NOMO-1 treated with dmso at 0.1 percent for 144 hours (cell line): ENCODE data around the gene SHC2.
"Not testable (repeated sequence)": the region's sequence is repeated elsewhere in the genome, so short reads cannot be mapped to it uniquely, and the experiment has no call there.

Source experiments
- DNase-seq: peaks from one replicate; lab custom pipeline; 2025; ENCODE audit not compliant: unreplicated experiment; lab: John Stamatoyannopoulos, UW

SHC2 gene

DNA sequence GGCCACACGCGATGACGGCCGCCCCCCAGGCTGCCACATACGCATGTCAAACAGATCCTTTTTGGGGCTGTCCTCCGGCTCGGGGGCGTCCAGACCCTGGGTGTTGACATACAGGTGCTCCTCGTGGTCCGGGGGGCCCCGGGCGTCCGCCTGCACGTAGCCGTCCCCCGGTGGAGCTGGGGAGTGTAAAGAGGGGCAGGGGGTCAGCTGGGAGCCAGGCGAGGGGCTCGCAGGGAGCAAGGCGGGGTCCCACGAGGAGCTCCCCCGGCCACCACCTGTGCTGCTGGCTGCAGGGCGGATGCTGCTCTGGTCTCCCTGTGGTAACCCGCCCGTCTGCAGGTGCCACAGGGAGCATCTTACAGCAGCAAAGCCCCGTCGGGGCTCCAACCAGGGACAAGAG is 35.8 kb downstream of the SHC2 start:
- no peak for DNase-seq

DNA sequence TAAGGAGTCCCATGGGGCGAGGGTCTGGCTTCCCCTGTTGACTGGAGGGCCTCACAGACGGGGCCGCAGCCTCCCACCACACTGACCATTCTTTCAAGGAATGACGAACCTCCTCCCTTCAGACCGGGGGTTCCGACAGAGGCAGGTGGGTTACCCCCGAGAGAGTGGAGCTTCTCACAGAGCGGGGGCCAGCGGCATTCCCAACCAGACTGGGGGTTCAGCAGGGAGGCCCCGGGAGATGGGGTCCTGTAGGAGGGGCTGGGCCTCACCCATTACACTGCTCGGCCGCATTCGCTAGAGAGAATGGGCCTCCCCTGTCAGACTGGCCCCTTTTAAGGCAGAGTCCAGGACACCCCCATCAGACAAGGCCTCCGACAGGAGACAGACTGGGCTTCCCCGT is 36.3 kb downstream of the SHC2 start:
- no peak for DNase-seq

DNA sequence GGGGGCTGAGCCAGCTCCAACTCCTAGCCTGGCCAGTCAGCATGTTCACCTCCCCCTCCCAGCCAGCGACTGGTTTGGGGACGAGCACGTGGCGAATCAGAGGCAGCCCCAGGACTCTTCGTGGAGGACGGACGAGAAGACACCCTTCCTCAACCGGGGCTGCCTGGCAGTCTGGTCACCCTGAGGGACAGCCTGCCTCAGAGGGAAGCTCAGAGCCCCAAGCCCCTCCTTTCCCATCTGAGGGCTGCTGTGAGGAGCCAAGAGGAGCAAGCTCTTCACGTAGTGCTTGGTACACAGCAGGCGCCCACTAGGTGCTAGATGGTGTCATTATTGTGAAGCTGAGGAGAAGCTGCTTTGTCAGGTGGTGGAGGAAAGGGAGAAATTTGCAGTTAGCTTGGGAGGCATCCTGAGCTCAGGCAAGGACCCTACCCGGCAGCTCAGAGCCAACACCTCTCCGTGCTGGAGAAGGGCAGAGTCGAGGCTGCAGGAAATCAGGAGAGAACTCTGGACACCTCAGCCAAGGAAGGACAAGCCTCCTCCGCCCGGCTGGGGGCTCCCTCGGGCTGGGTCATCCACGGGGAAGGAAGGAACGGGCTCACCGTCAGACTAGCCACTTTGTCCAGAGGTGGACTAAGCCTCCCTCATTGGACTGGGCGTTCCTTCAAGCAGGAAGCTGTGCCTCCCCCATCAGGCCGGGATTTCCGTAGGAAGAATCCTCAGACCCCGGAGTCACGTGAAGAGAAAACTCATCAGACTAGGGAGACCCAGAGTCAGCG is 37.0 kb downstream of the SHC2 start:
- no peak for DNase-seq

DNA sequence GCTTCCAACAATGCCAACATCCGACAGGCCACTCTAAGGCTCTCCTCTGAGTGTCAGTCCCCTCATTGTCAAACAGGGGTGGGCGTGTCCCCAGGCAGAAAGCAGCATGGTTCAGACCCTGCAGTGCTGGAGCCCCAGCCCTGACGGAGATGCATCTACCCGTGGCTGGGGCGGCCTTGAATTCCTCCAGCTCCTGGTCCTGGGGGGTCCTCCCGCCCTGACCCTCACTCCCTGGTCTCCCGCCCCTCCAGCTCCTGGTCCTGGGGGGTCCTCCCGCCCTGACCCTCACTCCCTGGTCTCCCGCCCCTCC is 38.0 kb downstream of the SHC2 start:
- DNase-seq, result not testable (repeated sequence)

DNA sequence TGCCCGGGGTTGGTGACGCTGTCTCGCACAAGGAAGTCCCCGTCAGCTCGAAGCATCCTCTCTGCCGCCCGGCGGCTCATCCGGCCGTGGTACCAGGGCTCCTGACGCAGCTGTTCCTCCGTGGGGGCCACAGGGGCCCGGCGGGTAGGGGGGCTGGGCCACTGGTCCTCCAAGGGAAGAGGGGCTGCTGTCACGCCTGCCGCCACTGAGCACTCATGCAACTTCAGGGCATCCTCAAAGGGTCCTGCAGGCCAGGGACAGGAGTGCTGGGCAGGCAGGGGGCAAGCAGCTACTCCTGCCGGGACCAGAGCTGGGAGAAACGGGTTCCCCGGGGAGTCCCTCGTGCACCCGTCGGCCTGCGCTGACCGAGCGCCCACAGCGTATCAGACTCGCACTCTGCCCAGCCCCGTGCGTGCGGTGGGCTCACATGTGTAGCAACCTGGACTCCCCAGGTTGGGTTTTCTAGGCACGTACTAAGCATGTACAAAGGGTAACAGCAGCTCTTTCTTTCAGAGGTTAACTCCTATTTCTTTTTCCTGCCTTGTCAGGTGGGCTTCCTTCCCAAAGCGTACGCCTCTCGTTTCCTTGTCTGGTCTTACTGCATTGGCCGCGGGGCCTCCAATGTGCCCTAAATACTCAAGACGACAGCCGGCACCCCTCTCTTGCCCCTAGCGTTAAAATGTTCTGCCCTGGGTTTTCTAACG is 38.5 kb downstream of the SHC2 start:
- DNase-seq, result no peak

DNA sequence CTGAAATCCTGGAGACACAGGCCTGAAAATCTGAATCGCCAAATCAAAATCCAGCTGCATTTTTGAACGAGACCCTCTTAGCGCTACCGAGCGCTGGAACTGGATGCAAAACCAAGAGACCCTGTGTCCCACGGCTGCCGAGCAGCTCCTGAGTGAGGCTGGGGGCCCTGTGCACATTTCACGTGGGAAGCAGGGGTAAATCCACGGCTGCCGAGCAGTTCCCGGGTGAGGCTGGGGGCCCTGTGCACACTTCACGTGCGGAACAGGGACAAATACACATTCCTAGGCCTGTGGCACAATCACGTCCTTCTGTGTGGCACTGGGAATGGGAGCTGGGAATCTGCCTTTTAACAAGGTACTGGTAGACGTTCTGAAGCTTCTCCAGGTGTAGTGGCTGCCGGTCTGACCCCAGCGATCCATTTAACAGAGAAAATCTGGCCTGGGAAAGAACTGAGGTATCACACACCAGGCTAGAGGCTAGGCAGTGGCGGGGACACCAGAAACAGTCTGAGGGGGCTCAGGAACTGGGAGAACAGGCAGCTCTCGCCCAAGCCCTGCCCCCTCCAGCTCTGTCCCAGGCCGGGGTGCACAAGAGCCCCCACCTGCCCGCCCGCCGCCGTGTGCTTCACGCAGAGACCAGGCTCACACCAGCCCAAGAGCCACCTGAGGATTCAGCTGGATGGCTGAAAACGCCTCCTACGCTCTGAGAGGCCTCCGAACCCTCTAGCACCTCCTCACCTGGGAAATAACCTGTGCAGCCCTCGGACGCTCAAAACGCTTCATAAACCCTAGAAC is 40.9 kb downstream of the SHC2 start:
- no peak for DNase-seq

DNA sequence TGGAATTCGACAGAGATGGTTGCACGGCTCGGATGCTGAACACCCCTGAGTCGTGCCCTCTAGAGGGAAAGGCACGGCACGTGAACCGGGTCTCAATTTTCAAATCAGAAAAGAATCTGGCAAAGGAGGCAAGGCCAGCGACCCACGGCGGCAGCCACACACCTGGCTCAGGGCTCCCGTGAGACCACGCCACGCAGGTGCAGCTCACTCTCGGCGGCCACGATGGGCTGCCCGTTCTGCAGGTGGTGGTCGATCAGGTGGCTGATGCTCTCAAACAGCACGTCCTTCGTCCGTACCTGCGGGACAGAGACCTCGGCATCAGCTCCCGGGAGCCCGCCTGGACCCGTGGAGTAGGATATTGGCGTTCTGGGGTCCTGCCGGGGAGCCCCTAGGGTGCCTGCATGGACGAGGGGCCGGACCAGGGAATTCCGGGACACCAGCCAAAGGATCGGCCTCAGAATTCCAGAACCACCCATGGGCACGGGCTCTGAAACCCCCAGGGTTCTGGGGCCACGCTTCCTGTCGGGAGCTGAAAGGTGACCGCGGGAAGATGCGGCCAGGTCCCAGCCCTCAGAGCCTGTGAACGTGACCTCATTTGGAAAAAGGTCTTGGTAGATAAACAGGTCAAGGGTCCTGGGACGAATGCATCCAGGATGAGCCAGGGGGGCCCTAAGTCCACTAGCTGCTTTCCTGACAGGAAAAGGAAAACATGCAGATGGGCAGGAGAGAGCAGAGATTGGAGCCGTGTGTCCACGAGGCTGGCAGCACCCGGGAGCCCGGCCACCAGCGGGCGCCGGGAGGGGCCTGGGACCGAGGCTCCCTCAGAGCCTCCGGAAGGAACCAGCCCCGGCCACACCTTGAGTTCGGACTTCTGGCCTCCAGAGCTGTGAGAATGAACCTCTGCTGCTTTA is 41.8 kb downstream of the SHC2 start:
- no peak for DNase-seq

DNA sequence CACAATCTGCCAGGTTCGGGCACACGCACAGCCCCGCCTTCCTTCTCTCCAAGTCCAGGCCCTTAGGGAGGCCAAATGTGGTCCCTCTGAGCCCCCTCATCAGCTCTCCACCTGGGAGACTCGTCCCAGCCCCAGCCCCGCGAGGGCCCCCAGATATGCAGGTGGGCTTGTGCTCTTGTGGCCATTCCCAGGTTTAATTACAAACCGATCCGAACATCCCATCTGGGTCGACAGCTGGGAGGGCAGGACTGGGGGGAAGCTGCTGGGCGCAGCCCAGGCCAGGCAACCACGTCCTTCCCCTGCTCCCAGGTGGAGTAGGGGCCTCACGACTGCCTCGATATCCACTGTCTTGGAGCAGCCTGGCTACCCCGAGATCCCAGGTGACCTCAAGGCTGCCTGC is 44.4 kb downstream of the SHC2 start:
- no peak for DNase-seq

DNA sequence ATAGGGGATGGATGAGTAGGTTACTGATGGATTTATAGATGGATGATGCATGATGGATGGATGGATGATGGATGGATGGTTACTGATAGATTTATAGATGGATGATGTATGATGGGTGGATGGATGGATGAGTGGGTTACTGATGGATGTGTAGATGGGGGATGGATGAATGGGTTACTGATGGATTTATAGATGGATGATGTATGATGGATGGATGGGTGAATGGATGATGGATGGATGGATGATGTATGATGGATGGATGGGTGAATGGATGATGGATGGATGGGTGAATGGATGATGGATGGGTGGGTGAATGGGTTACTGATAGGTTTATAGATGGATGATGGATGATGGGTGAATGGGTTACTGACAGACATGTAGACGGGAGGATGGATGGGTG is 45.5 kb downstream of the SHC2 start:
- no peak for DNase-seq

DNA sequence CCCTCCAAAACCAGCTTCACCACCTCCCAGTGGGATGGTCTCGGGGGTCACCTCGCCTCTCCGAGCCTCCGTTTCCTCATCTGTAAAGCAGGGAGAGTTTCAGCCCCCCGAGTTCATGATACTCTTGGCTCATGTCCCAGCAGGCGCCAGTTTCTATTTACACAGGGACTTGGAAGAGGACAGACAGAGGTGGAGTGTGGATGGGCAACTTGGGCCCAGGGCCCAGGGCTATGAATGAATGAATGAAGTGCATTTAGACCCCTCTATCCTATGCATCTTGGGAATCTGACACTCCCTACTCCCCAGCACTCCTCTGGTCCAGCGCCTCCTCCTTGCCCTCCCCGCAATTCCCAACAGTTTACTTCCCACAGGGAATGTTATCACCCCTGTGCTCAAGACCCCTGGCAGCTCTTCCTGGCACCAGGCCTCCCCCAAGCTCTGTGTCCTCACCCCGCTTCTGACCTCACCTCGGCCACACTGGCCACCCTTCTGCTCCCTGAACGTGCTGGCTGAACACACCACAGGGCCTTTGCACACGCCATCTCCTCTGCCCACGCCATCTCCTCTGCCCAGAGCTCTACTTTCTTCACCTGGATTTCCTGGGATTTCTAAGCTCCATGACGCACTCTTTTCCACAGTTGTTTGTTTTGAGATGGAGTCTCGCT is 46.9 kb downstream of the SHC2 start:
- no peak for DNase-seq

DNA sequence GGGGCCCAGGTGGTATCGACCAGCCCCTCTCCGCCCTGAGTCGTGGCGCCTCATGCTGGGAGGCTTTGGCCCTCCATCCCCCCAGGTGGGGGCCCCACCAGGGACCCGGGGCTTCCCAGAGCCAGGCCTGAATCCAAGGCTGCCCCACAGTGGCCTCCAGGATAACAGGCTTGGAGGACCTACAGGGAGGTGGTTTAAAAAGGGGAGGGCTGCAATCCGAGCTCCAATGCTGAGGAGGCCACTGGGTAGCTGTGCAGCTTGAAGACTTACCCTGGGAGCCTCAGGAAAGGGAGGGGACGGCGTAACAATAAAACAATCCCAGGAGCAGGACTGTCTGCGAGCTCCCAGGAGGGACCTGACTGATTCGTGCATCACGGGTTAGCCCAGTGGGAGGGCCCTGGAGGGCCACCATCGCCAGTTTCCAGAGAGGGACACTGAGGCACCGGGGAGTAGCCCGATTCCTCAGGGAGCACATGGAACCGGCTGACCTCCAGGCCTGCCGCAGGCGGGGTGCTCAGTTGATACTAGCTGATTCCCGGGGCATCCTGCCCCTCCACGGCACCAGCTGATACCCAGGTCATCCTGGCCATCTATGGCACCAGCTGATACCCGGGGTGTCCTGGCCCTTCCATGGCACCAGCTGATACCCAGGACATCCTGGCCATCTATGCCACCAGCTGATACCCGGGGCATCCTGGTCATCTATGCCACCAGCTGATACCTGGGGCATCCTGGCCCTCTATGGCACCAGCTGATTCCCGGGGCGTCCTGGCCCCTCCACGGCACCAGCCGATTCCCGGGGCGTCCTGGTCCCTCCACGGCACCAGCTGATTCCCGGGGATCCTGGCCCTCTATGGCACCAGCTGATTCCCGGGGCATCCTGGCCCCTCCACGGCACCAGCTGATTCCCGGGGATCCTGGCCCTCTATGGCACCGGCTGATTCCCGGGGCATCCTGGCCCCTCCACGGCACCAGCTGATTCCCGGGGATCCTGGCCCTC is 48.2 kb downstream of the SHC2 start:
- no peak for DNase-seq

DNA sequence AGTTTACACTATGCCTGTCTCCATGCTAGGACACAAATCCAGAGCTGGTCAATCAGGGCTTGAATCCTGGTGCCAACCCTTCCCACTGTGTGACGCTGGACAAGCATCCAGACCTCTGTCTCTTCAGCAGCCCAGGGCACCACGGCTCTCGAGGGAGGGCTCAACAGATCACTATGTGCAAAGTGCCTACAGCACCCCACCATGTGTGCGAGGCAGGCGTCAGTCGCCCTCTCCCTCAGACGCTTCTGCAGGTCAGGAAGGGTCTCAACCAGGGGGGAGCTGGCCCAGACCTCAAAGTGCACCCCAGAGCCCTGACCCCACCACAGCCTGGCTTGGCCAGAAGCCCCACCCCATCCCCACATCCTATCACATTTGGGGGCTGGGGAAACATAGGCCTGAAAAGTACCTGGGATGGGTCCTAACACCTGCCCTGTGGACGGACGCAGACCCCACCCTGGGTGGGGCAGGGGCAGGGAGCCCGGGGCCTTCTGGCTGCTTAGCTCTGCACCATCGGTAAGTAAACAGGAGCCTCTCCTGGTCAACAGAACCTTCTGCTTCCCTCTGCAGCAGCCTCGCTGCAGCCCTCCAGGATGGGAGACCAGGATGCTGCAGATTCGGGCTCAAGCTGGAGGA is 49.0 kb downstream of the SHC2 start:
- no peak for DNase-seq

DNA sequence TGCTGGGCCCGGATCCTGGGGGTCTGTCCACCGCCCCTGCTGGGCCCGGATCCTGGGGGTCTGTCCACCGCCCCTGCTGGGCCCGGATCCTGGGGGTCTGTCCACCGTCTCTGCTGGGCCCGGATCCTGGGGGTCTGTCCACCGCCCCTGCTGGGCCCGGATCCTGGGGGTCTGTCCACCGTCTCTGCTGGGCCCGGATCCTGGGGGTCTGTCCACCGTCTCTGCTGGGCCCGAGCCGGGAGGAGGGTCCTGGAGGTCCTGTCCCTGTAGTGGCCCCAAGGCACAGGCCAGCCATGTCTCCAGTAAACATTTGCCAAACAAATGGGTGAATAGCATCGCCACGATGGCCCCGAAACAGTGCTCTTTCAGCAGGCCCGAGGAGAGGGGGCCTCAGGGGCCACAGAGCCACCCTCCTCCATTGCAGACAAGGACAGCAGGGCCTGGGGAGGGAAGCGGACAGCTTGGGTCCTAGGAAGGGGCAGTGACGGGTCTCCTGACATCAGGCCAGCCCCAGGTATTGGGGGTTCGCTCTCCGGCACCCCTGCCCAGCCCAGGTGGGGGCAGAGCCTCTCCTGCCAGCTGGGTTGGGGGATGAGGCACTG is 49.6 kb downstream of the SHC2 start:
- DNase-seq, result not testable (repeated sequence)

DNA sequence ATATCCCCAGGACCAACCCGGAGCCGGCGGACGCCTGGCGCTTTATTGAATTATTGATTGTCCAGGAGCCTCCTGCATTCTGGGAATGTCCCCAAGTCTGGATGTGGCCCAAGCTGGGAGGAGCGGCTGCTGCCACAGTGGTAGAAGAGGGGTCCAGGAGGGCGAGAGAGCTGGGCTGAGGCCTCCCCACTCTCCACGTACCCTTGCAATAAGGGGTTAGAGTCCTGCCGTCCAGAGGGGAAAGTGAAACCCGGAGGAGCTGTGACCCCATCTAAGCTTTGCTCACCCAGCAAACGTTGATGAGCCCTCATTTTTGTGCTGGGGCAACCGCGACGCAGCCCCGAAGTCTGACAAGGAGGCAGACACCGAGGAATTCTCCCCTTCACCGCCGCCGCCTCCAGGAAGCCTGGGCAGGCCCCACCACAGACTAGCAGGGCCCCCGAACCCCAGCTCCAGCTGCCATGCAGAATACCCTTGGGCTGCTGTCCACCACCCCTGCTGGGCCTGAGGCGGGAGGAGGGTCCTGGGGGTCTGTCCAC is 50.5 kb downstream of the SHC2 start:
- no peak for DNase-seq

DNA sequence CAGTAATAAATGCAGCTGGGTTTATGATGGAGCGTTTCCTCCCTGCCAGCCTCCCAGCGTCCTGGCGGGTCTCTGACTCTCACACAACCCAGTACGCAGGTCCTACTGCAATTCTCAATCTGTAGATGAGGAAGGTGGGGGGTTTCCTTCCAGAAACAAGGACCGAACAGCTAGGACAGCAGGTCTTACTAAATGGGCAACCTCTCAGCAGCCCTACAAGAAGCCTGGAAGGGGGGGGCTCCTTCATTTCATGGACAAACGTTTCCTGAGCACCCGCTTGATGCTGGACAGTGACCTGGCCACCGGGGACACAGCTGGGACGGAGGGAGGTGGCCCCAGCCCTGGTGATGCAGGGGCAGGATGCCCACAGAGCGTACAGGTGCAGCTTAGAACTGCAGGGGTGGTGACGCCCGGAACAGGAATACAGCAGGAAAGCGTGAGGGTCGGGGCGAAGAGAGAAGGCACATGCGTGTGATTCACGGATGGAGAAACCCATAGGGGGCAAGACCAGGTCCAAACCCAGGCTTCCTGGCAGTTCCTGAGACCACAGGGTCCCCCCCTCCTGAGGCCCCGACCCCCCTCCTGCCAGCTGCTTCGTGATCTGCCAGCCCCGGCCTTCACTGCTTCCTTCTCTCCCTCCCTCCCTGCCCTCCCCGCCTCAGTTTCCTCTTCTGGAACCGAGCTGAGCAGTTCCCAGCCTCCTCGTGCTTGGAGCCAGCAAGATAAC is 51.2 kb downstream of the SHC2 start:
- DNase-seq, result no peak

DNA sequence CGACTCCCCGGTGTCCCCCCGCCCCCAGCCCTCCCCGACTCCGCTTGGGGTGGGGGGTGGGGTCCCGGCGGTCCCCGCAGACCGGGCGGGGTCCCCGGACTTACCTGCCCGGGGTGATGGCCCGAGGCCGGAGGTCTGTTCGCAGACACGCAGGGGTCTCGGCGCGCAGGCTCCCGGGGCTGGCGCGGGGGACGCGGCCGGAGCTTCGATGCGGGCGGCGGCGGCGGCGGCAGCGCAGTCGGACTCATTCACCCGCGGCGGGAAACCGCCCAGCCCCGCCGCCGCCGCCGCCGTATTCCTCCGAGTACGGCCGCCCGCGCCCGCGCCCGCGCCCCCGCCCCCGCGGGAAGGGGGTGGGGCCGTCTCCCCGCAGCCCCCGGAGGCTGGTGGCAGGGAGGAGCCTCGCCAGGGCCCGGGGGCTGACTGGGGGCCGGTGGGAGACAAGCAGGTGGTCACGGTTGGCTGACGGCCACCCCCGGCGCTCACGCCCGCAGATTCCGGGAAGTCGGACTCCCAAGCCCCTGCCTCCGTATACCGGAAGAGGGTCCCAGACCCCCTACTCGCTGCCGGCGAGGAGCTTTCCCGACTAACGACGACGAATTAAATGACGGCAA is 51.8 kb downstream of the SHC2 start, which contains the start of gene C2CD4C:
Gene C2CD4C (minus strand): TSS at position 246 of the 614 bp plus-strand sequence. CDS start 786 bp downstream, outside the sequence.
- no peak for DNase-seq

DNA sequence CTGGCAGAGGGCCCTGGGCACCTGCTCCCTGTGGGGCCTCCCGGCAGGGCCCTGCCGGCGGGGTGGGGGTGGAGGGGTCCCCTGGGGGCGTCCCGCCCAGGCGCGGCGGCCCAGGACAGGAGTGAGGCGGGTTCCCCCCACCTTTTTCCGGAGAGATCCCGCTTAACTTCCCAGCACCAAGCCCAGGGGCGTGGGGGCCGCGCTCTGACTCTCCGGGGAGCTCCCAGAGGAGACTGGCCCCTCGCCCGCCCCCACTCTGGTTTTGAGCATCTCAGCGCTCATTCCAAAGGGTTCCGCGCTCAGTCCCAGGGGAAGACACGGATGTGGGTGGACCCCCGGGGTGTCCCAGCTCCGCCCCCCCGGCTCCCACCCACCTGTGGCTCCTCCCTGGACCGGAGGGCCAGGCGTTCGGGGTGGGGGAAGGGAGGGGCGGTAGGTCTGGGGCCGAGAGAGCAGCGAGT is 52.4 kb downstream of the SHC2 start:
- no peak for DNase-seq
